B cell (primary cell): Measurements from ENCODE around the gene CCDC50.

Experiments used
- EZH2 ChIP-seq: IDR thresholded peaks from 2 replicates; pipeline ENCODE4 v1.6.1; 2012; ENCODE audit warnings: borderline replicate concordance, low read depth, mild to moderate bottlenecking, moderate library complexity, low read length; ENCODE audit not compliant: insufficient read depth, poor library complexity, severe bottlenecking
- TF ChIP-seq, protein P1 (sequence below): fragments of 200-600 bp; IDR thresholded peaks from one replicate; pipeline ENCODE4 v1.8.0; 2022; ENCODE audit warnings: antibody characterized with exemption, mild to moderate bottlenecking

DNA sequence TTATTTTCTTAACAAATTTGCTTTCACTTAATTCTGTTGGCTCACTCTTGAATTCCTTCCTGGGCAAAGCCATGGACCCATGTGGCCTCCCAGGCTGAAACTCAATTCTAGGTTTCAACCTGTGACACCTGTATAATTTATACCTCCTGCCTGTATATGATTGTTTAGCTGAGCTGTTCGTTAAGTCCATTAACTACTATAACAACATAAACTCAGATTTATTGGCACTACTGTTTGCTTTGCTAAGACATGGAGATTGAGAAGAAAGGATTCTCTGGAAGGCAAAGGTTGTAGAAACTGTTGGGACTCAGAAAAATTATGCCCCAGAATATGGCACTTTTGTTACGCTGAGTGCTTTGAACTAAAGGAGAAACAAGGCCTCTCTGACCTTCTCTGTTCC, 26.7 kb upstream of the CCDC50 start:
- TF ChIP-seq, protein P1, sequence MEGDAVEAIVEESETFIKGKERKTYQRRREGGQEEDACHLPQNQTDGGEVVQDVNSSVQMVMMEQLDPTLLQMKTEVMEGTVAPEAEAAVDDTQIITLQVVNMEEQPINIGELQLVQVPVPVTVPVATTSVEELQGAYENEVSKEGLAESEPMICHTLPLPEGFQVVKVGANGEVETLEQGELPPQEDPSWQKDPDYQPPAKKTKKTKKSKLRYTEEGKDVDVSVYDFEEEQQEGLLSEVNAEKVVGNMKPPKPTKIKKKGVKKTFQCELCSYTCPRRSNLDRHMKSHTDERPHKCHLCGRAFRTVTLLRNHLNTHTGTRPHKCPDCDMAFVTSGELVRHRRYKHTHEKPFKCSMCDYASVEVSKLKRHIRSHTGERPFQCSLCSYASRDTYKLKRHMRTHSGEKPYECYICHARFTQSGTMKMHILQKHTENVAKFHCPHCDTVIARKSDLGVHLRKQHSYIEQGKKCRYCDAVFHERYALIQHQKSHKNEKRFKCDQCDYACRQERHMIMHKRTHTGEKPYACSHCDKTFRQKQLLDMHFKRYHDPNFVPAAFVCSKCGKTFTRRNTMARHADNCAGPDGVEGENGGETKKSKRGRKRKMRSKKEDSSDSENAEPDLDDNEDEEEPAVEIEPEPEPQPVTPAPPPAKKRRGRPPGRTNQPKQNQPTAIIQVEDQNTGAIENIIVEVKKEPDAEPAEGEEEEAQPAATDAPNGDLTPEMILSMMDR: no peak
- TF ChIP-seq EZH2: no peak
